A549 (cell line): ENCODE results near the gene IL1F10. TPM values are rescaled to one million over a fixed set of nuclear protein-coding genes. Genes with fewer than 3 reads are reported as not detected.

ENCODE experiments used
- ATAC-seq, 2 experiments: fragments of 200-7000 bp in 1 of 2; fragments of >200 bp in 1 of 2; cut with Nextera tagmentation in 1 of 2; cut with Tn5 transposase in 1 of 2; 3 replicates each; pipeline versions ENCODE4 v1.8.0 to v1.9.1; 2018 to 2020; ENCODE audit warnings: mild to moderate bottlenecking in 1 of 2, moderate library complexity in 1 of 2
- CTCF ChIA-PET: fragments of 300-600 bp; sonication (Branson Sonifier 250); formaldehyde crosslinking; extraction: SDS; loops from one replicate; lab custom pipeline; 2021; ENCODE audit warnings: antibody characterized with exemption, inconsistent platforms; lab: Yijun Ruan, JAX
- POLR2A ChIA-PET: fragments of 350-600 bp; formaldehyde crosslinking; extraction: SDS; loops from one replicate; lab custom pipeline; 2021; ENCODE audit warnings: antibody characterized with exemption, inconsistent platforms; lab: Yijun Ruan, JAX
- DNase-seq, 2 experiments: peaks; one replicate each; pipeline versions ENCODE4 v3.0.0 to v3.0.0-alpha.2; 2011 to 2016; ENCODE audit warnings: low read depth in 1 of 2, low spot score in 1 of 2
- FAIRE-seq: peaks from 2 replicates; lab custom pipeline; 2011; peaks lifted over from hg19 to GRCh38; lab: Jason Lieb, UNC
- H3K27ac ChIP-seq, 2 experiments: fragments of >200 bp; sonication (Bioruptor Twin); formaldehyde crosslinking; 3 replicates each; pipeline ENCODE4 v1.5.1; 2016 to 2017
- H3K4me1 ChIP-seq: fragments of >200 bp; sonication (Bioruptor Twin); formaldehyde crosslinking; 3 replicates; pipeline ENCODE4 v1.6.1; 2016
- H3K4me2 ChIP-seq: fragments of >200 bp; sonication (Bioruptor Twin); formaldehyde crosslinking; 3 replicates; pipeline ENCODE4 v1.6.1; 2016
- H3K4me3 ChIP-seq: fragments of >200 bp; sonication (Bioruptor Twin); formaldehyde crosslinking; 3 replicates; pipeline ENCODE4 v1.5.1; 2016
- H3K9me3 ChIP-seq: fragments of >200 bp; sonication (Bioruptor Twin); formaldehyde crosslinking; 3 replicates; pipeline ENCODE4 v1.6.1; 2016
- BHLHE40 ChIP-seq: IDR thresholded peaks from 2 replicates; pipeline ENCODE4 v1.6.1; 2012; ENCODE audit warnings: low read depth, low read length, inconsistent platforms
- CEBPB ChIP-seq, 2 experiments: fragments of >200 bp in 1 of 2; sonication (Bioruptor Twin) in 1 of 2; formaldehyde crosslinking in 1 of 2; IDR thresholded peaks; 2 replicates each; pipeline ENCODE4 v1.6.1; 2012 to 2016
- ESRRA ChIP-seq: fragments of 150-350 bp; IDR thresholded peaks from 2 replicates; pipeline ENCODE4 v1.6.1; 2014; ENCODE audit warnings: mild to moderate bottlenecking, low read length, borderline replicate concordance
- FOSB ChIP-seq: fragments of 250-450 bp; sonication (Bioruptor Pico); IDR thresholded peaks from 2 replicates; pipeline ENCODE4 v1.5.0; 2020; ENCODE audit warnings: mild to moderate bottlenecking, moderate library complexity
- HDAC2 ChIP-seq: fragments of 200-600 bp; sonication (generic); IDR thresholded peaks from 2 replicates; pipeline ENCODE4 v1.6.1; 2016
- HEYL ChIP-seq: fragments of 250-450 bp; sonication (Bioruptor Pico); IDR thresholded peaks from 2 replicates; pipeline ENCODE4 v1.8.0; 2021; ENCODE audit warnings: mild to moderate bottlenecking, moderate library complexity
- JUN ChIP-seq, 2 experiments: fragments of >200 bp; sonication (Bioruptor Twin); formaldehyde crosslinking; IDR thresholded peaks; 2 replicates in 1 of 2; 3 replicates in 1 of 2; pipeline ENCODE4 v1.6.1; 2016 to 2017
- JUNB ChIP-seq: fragments of >200 bp; sonication (Bioruptor Twin); formaldehyde crosslinking; IDR thresholded peaks from 2 replicates; pipeline ENCODE4 v1.6.1; 2016
- MAFK ChIP-seq: fragments of 450-650 bp; IDR thresholded peaks from 2 replicates; pipeline ENCODE4 v1.6.1; 2014; ENCODE audit not compliant: partially characterized antibody
- MYC ChIP-seq: IDR thresholded peaks from 2 replicates; pipeline ENCODE4 v1.6.1; 2012; ENCODE audit warnings: mild to moderate bottlenecking, inconsistent platforms, low read length, improper control_type of control experiment, borderline replicate concordance
- NFE2L2 ChIP-seq: fragments of 150-350 bp; conservative IDR thresholded peaks from 2 replicates; pipeline ENCODE4 v1.6.1; 2014; ENCODE audit warnings: low read length
- PHF8 ChIP-seq: fragments of 200-600 bp; sonication (generic); IDR thresholded peaks from 2 replicates; pipeline ENCODE4 v1.6.1; 2016; ENCODE audit warnings: low read depth, mild to moderate bottlenecking, antibody characterized with exemption, moderate library complexity, borderline replicate concordance
- POLR2AphosphoS2 ChIP-seq: conservative IDR thresholded peaks from 2 replicates; pipeline ENCODE4 v1.6.1; 2012; ENCODE audit warnings: low read length, improper control_type of control experiment, inconsistent platforms
- RFX5 ChIP-seq: fragments of 450-650 bp; IDR thresholded peaks from 2 replicates; pipeline ENCODE4 v1.7.1; 2014; ENCODE audit warnings: antibody characterized with exemption, mild to moderate bottlenecking, moderate library complexity
- ZFP36 ChIP-seq: fragments of 450-650 bp; IDR thresholded peaks from 2 replicates; pipeline ENCODE4 v1.6.1; 2014; ENCODE audit warnings: borderline replicate concordance; ENCODE audit not compliant: partially characterized antibody
- ZNF302 ChIP-seq: fragments of 250-450 bp; sonication (Bioruptor Pico); IDR thresholded peaks from 2 replicates; pipeline ENCODE4 v1.9.0; 2021; ENCODE audit warnings: inconsistent platforms, mild to moderate bottlenecking, moderate library complexity
- ZSCAN20 ChIP-seq: fragments of 250-450 bp; sonication (Bioruptor Pico); IDR thresholded peaks from 2 replicates; pipeline ENCODE4 v1.8.0; 2022; ENCODE audit warnings: mild to moderate bottlenecking, moderate library complexity
- WGBS: methylation state at CpG from one replicate; pipeline ENCODE4 v1.1.6; 2017; ENCODE audit errors: missing lambda C conversion rate; 5-methylcytosine and 5-hydroxymethylcytosine counted together
- polyA plus RNA-seq, 4 experiments: library from polyadenylated mRNA; depleted of rRNA in 3 of 4; stranded (reverse); fragments of >200 nt; fragmentation: RNase III in 1 of 4; extraction: RNeasy Plus Mini Kit Qiagen cat#74134 plus additional on column Dnase treatment in 1 of 4; gene quantifications; 2 replicates in 3 of 4; 3 replicates in 1 of 4; pipeline ENCODE4 v1.2.3, GENCODE V29; 2011 to 2017
- TF ChIP-seq, protein P1 (sequence below): IDR thresholded peaks from 2 replicates; pipeline ENCODE4 v1.6.1; 2012
- TF ChIP-seq, protein P2 (sequence below): IDR thresholded peaks from 2 replicates; pipeline ENCODE4 v1.6.1; 2012
- TF ChIP-seq, protein P3 (sequence below): fragments of >200 bp; sonication (Bioruptor Twin); formaldehyde crosslinking; IDR thresholded peaks from 2 replicates; pipeline ENCODE4 v1.6.1; 2016
- TF ChIP-seq, protein P4 (sequence below): fragments of 150-350 bp; IDR thresholded peaks from 2 replicates; pipeline ENCODE4 v1.6.1; 2014; ENCODE audit warnings: low read depth, mild to moderate bottlenecking, low read length

Gene IL1F10
- polyA plus RNA-seq, 2 of the 4 experiments (the other 2 are of a cell fraction) = not detected

DNA sequence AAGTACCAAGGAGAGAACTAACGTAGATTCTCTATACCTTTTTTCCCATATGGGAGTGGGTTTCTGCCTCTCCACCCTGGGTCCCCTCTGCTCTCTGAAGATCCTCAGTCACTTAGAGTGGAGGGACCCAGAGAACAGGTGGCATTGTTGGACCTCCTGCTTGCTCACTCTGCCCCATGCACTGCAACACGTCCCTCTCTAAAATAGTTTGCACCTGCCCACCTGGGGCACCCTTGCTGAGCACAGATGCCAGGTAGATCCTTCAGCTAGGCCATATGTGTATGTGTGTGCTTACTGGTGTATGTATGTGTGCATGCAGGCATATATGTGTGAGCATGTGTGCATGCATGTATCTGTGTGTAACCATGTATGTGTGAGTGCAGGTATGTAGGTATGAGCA lies 6.5 kb upstream of the IL1F10 start (continued):
- TF ChIP-seq, protein P1, sequence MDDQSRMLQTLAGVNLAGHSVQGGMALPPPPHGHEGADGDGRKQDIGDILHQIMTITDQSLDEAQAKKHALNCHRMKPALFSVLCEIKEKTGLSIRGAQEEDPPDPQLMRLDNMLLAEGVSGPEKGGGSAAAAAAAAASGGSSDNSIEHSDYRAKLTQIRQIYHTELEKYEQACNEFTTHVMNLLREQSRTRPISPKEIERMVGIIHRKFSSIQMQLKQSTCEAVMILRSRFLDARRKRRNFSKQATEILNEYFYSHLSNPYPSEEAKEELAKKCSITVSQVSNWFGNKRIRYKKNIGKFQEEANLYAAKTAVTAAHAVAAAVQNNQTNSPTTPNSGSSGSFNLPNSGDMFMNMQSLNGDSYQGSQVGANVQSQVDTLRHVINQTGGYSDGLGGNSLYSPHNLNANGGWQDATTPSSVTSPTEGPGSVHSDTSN = no peak
- TF ChIP-seq JUN (IDR thresholded peaks at IDR 0.05) = no peak
- no peak for TF ChIP-seq MAFK

DNA sequence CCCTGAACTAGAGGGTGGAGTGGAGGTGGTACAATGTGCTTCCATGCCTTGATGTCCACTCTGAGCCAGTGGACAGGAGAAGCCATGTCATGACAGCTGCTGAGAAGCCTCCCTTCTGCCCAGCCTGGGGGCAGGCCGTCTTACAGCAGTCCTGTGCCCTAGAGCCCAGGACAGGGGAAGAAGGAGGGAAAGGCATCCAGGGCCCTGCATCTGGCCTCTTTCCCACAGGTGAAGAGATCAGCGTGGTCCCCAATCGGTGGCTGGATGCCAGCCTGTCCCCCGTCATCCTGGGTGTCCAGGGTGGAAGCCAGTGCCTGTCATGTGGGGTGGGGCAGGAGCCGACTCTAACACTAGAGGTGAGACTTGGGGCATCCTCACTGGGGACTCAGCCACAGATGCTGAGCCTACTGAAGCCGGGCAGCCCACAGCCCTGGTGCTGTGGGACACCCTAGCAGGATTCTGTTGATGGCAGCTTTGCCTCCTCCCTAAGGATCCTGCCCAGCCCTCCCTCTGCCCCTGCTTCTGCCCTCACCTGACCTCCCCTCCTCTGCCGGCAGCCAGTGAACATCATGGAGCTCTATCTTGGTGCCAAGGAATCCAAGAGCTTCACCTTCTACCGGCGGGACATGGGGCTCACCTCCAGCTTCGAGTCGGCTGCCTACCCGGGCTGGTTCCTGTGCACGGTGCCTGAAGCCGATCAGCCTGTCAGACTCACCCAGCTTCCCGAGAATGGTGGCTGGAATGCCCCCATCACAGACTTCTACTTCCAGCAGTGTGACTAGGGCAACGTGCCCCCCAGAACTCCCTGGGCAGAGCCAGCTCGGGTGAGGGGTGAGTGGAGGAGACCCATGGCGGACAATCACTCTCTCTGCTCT lies 5.6 kb upstream of the IL1F10 start:
- no peak for FAIRE-seq
- TF ChIP-seq MAFK (no peak), JUNB (no peak), PHF8 (no peak), ZNF302 (no peak), JUN (IDR thresholded peaks at IDR 0.05) (no peak), ESRRA (no peak), NFE2L2 (no peak), CEBPB (IDR thresholded peaks at IDR 0.05) (no peak)
- TF ChIP-seq, protein P2, sequence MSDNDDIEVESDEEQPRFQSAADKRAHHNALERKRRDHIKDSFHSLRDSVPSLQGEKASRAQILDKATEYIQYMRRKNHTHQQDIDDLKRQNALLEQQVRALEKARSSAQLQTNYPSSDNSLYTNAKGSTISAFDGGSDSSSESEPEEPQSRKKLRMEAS = no peak
- TF ChIP-seq, protein P1 = no peak
- TF ChIP-seq, protein P3, sequence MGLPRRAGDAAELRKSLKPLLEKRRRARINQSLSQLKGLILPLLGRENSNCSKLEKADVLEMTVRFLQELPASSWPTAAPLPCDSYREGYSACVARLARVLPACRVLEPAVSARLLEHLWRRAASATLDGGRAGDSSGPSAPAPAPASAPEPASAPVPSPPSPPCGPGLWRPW = no peak
- TF ChIP-seq, protein P4, sequence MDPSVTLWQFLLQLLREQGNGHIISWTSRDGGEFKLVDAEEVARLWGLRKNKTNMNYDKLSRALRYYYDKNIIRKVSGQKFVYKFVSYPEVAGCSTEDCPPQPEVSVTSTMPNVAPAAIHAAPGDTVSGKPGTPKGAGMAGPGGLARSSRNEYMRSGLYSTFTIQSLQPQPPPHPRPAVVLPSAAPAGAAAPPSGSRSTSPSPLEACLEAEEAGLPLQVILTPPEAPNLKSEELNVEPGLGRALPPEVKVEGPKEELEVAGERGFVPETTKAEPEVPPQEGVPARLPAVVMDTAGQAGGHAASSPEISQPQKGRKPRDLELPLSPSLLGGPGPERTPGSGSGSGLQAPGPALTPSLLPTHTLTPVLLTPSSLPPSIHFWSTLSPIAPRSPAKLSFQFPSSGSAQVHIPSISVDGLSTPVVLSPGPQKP = no peak
- no peak overlapping the region for H3K4me2 ChIP-seq
- CTCF ChIA-PET = interaction anchor here (1.3 to 1.9 kb wide), 3 partner anchors 10 to 20 kb away, joined by 3 to 8 read pairs (median 3); no protein-coding TSS in a partner anchor
- H3K4me3 ChIP-seq = no peak overlapping the region
- POLR2A ChIA-PET = no interaction called here
- no peak for ATAC-seq
- WGBS = 52% methylated on average over 14 of the region's 18 CpGs
- H3K9me3 ChIP-seq = 0 out of 3 replicates have a peak, but pooled peaks cover 10% of the 10 kb centered on the region
- no peaks in the 10 kb centered on the region for H3K4me1 ChIP-seq
- DNase-seq = no peak
- no peak overlapping the region for H3K27ac ChIP-seq

DNA sequence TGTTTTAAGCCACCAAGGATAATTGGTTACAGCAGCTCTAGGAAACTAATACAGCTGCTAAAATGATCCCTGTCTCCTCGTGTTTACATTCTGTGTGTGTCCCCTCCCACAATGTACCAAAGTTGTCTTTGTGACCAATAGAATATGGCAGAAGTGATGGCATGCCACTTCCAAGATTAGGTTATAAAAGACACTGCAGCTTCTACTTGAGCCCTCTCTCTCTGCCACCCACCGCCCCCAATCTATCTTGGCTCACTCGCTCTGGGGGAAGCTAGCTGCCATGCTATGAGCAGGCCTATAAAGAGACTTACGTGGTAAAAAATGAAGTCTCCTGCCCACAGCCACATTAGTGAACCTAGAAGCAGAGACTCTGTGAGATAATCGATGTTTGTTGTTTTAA lies 3.5 kb upstream of the IL1F10 start:
- no peak for DNase-seq
- POLR2A ChIA-PET = no interaction called here
- ATAC-seq = no peak
- Histone ChIP-seq H3K27ac (no peak overlapping the region), H3K4me1 (no peaks in the 10 kb centered on the region), H3K4me3 (no peak overlapping the region), H3K4me2 (no peak overlapping the region), H3K9me3 (0 out of 3 replicates have a peak, but pooled peaks cover 10% of the 10 kb centered on the region)
- CTCF ChIA-PET = interaction anchor here (1.0 kb wide), 1 partner anchor 13 kb away, joined by 5 read pairs; no protein-coding TSS in a partner anchor
- FAIRE-seq = no peak
- no peak for TF ChIP-seq MYC
- TF ChIP-seq, all 56 proteins: peak for 0
- WGBS = 21% methylated on average over 5 of the region's 5 CpGs

DNA sequence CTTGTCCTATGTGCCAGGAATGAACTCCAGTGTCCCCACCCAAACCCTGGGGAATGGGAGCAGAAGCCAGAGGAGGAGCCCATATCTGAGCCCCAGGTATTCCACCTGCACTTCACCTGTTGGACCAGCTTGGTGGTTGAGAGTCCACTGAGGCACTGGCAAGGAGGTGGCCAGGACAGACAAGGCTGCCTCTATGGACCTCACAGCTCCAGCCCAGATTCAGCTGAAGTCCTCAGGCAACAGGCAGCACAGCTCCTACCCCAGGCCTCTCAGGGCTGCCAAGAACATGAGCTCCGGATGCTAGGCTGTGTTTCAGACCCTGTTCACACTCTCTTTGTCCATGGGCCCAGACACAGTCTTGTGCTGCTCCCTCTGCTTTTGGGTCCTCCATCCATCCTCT lies 2.9 kb upstream of the IL1F10 start:
- FAIRE-seq (no peak), DNase-seq (no peak), ATAC-seq (no peak)
- Histone ChIP-seq H3K9me3 (0 out of 3 replicates have a peak, but pooled peaks cover 10% of the 10 kb centered on the region), H3K4me2 (no peak overlapping the region), H3K4me3 (no peak overlapping the region), H3K4me1 (peaks cover 2% of the 10 kb centered on the region; the same call in 1 of the 3 replicates), H3K27ac (no peak overlapping the region)
- WGBS = 0% methylated on average over 1 of the region's 1 CpG
- ChIA-PET POLR2A (no interaction called here), CTCF (interaction anchor here (1.0 to 1.5 kb wide), 2 partner anchors 13 to 15 kb away, joined by 5 read pairs; no protein-coding TSS in a partner anchor)
- no peak for TF ChIP-seq POLR2AphosphoS2
- TF ChIP-seq HEYL = no peak
- no peak for TF ChIP-seq ZFP36
- TF ChIP-seq, protein P3 = no peak
- TF ChIP-seq BHLHE40 = no peak
- TF ChIP-seq FOSB (CRISPR knock-in tag) = no peak
- no peak for TF ChIP-seq RFX5
- TF ChIP-seq CEBPB (IDR thresholded peaks at IDR 0.05) = no peak
- TF ChIP-seq ZSCAN20 (CRISPR knock-in tag) = no peak
- TF ChIP-seq HDAC2 = no peak
- no peak for TF ChIP-seq MAFK
